K562 (cell line): ENCODE measurements around the gene OR2B2. TPM values are rescaled to one million over a fixed set of nuclear protein-coding genes. Genes with fewer than 3 reads are reported as not detected.

Experiments
- ERF ChIP-seq: fragments of 450-650 bp; formaldehyde crosslinking; IDR thresholded peaks from 2 replicates; pipeline ENCODE4 v1.4.0; 2020; ENCODE audit warnings: mild to moderate bottlenecking, mixed read lengths
- MTA1 ChIP-seq: fragments of 450-650 bp; IDR thresholded peaks from 2 replicates; pipeline ENCODE4 v1.6.1; 2017; ENCODE audit warnings: borderline replicate concordance
- NR3C1 ChIP-seq: sonication (generic); formaldehyde crosslinking; IDR thresholded peaks from 2 replicates; pipeline ENCODE4 v1.8.1; 2022; ENCODE audit warnings: missing genetic modification reagents
- SMAD1 ChIP-seq: fragments of 150-350 bp; IDR thresholded peaks from 2 replicates; pipeline ENCODE4 v1.6.1; 2014; ENCODE audit warnings: low read length, low read depth; ENCODE audit not compliant: partially characterized antibody
- TCF7 ChIP-seq: sonication (generic); IDR thresholded peaks from 2 replicates; pipeline ENCODE4 v1.6.1; 2016; ENCODE audit warnings: antibody characterized with exemption, borderline replicate concordance
- ZNF174 ChIP-seq: fragments of 250-450 bp; sonication (Bioruptor Pico); IDR thresholded peaks from 2 replicates; pipeline ENCODE4 v1.4.0; 2020; ENCODE audit warnings: mild to moderate bottlenecking
- ZNF212 ChIP-seq: fragments of 450-650 bp; formaldehyde crosslinking; IDR thresholded peaks from 2 replicates; pipeline ENCODE4 v1.4.0; 2020; ENCODE audit warnings: mild to moderate bottlenecking
- ZNF23 ChIP-seq: fragments of 250-450 bp; sonication (Bioruptor Pico); IDR thresholded peaks from 2 replicates; pipeline ENCODE4 v1.4.0; 2020; ENCODE audit warnings: mild to moderate bottlenecking
- ZNF766 ChIP-seq: fragments of 200-800 bp; sonication (Bioruptor generic); conservative IDR thresholded peaks from 2 replicates; pipeline ENCODE4 v1.6.1; 2016; ENCODE audit warnings: missing genetic modification characterization, missing compliant biosample characterization
- polyA plus RNA-seq, 8 experiments: library from polyadenylated mRNA; depleted of rRNA in 4 of 8; stranded (reverse) in 5 of 8; unstranded in 3 of 8; fragments of >200 nt; fragmentation: Nextera tagmentation in 2 of 8; fragmentation: Illumina TruSeq in 1 of 8; extraction: Ambion mirVana in 2 of 8; extraction: Trizol in 1 of 8; gene quantifications; 2 replicates each; pipeline versions ENCODE4 v1.2.1 to v1.2.3, GENCODE V29; 2011 to 2014; ENCODE audit warnings: inconsistent platforms in 1 of 8, missing spikeins in 1 of 8
- total RNA-seq, 7 experiments: library from RNA; depleted of rRNA in 6 of 7; stranded (reverse); fragments of >200 nt in 6 of 7; fragmentation: Illumina TruSeq in 2 of 7; extraction: Trizol in 2 of 7; gene quantifications; 2 replicates each; pipeline versions ENCODE4 v1.2.1 to v1.2.3, GENCODE V29; 2011 to 2021; ENCODE audit warnings: low replicate concordance in 1 of 7
- TF ChIP-seq, protein P1 (sequence below): fragments of 250-450 bp; sonication (Bioruptor Pico); IDR thresholded peaks from 2 replicates; pipeline ENCODE4 v1.4.0; 2020; ENCODE audit warnings: mild to moderate bottlenecking
- TF ChIP-seq, protein P2 (sequence below): fragments of 450-650 bp; IDR thresholded peaks from 2 replicates; pipeline ENCODE4 v1.6.1; 2016
- TF ChIP-seq, protein P3 (sequence below): fragments of 250-450 bp; sonication (Bioruptor Pico); IDR thresholded peaks from 2 replicates; pipeline ENCODE4 v1.4.0; 2020
- TF ChIP-seq, protein P4 (sequence below): fragments of 450-650 bp; IDR thresholded peaks from 2 replicates; pipeline ENCODE4 v1.6.1; 2016; ENCODE audit warnings: borderline replicate concordance
- TF ChIP-seq, protein P5 (sequence below): fragments of 250-450 bp; sonication (Bioruptor Pico); IDR thresholded peaks from 2 replicates; pipeline ENCODE4 v1.5.0; 2020; ENCODE audit warnings: mild to moderate bottlenecking, borderline replicate concordance

The OR2B2 gene
- total and polyA plus RNA-seq, 9 of the 15 experiments (the other 6 are each of a cell fraction or from before 2014, with no cell fraction given): 0.24 TPM; not detected in 8

DNA sequence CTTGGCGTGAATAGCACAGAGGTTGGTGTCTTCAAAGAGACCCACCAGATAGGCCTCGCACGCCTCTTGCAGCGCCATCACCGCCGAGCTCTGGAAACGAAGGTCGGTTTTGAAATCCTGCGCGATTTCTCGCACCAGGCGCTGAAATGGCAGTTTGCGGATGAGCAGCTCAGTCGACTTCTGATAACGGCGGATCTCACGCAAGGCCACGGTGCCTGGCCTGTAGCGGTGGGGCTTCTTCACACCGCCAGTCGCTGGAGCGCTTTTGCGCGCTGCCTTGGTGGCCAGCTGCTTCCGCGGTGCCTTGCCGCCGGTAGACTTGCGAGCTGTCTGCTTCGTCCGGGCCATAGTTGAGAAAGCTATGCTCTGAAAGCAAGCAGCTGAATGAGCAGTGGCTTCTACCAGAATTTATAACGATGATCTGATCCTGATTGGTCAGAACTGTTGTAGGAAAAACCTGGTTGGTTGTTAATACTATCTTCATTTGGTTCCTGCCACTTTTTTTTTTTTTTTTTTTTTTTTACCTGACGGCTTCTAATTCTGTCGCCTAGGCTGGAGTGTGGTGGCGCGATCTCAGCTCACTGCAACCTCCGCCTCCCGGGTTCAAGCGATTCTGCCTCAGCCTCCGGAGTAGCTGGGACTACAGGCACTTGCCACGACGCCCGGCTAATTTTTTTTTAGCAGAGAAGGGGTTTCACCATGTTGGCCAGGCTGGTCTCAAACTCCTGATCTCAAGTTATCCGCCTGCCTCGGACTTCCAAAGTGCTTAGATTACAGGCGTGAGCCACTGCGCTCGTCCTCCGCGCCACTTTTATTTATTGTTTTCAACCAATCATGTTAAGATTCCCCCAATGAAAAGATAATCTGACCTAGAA is 21.5 kb downstream of the OR2B2 start (continued):
- TF ChIP-seq, protein P1, sequence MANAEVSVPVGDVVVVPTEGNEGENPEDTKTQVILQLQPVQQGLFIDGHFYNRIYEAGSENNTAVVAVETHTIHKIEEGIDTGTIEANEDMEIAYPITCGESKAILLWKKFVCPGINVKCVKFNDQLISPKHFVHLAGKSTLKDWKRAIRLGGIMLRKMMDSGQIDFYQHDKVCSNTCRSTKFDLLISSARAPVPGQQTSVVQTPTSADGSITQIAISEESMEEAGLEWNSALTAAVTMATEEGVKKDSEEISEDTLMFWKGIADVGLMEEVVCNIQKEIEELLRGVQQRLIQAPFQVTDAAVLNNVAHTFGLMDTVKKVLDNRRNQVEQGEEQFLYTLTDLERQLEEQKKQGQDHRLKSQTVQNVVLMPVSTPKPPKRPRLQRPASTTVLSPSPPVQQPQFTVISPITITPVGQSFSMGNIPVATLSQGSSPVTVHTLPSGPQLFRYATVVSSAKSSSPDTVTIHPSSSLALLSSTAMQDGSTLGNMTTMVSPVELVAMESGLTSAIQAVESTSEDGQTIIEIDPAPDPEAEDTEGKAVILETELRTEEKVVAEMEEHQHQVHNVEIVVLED (CRISPR knock-in tag): no peak
- TF ChIP-seq, protein P2, sequence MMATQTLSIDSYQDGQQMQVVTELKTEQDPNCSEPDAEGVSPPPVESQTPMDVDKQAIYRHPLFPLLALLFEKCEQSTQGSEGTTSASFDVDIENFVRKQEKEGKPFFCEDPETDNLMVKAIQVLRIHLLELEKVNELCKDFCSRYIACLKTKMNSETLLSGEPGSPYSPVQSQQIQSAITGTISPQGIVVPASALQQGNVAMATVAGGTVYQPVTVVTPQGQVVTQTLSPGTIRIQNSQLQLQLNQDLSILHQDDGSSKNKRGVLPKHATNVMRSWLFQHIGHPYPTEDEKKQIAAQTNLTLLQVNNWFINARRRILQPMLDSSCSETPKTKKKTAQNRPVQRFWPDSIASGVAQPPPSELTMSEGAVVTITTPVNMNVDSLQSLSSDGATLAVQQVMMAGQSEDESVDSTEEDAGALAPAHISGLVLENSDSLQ: peak; percentile 43
- TF ChIP-seq, protein P3, sequence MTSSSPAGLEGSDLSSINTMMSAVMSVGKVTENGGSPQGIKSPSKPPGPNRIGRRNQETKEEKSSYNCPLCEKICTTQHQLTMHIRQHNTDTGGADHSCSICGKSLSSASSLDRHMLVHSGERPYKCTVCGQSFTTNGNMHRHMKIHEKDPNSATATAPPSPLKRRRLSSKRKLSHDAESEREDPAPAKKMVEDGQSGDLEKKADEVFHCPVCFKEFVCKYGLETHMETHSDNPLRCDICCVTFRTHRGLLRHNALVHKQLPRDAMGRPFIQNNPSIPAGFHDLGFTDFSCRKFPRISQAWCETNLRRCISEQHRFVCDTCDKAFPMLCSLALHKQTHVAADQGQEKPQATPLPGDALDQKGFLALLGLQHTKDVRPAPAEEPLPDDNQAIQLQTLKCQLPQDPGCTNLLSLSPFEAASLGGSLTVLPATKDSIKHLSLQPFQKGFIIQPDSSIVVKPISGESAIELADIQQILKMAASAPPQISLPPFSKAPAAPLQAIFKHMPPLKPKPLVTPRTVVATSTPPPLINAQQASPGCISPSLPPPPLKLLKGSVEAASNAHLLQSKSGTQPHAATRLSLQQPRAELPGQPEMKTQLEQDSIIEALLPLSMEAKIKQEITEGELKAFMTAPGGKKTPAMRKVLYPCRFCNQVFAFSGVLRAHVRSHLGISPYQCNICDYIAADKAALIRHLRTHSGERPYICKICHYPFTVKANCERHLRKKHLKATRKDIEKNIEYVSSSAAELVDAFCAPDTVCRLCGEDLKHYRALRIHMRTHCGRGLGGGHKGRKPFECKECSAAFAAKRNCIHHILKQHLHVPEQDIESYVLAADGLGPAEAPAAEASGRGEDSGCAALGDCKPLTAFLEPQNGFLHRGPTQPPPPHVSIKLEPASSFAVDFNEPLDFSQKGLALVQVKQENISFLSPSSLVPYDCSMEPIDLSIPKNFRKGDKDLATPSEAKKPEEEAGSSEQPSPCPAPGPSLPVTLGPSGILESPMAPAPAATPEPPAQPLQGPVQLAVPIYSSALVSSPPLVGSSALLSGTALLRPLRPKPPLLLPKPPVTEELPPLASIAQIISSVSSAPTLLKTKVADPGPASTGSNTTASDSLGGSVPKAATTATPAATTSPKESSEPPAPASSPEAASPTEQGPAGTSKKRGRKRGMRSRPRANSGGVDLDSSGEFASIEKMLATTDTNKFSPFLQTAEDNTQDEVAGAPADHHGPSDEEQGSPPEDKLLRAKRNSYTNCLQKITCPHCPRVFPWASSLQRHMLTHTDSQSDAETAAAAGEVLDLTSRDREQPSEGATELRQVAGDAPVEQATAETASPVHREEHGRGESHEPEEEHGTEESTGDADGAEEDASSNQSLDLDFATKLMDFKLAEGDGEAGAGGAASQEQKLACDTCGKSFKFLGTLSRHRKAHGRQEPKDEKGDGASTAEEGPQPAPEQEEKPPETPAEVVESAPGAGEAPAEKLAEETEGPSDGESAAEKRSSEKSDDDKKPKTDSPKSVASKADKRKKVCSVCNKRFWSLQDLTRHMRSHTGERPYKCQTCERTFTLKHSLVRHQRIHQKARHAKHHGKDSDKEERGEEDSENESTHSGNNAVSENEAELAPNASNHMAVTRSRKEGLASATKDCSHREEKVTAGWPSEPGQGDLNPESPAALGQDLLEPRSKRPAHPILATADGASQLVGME (CRISPR knock-in tag): no peak
- TF ChIP-seq ZNF174 (CRISPR knock-in tag) (no peak), MTA1 (0 out of 2 replicates have a peak, but pooled peaks have one; percentile 14), ERF (no peak), ZNF23 (CRISPR knock-in tag) (no peak), NR3C1 (CRISPR knock-in tag) (no peak), TCF7 (peak; percentile 46; the same call in 1 of the 2 replicates), ZNF212 (CRISPR knock-in tag) (no peak), SMAD1 (peak; percentile 88), ZNF766 (CRISPR knock-in tag) (peak; percentile 37; the same call in 1 of the 2 replicates)
- TF ChIP-seq, protein P4, sequence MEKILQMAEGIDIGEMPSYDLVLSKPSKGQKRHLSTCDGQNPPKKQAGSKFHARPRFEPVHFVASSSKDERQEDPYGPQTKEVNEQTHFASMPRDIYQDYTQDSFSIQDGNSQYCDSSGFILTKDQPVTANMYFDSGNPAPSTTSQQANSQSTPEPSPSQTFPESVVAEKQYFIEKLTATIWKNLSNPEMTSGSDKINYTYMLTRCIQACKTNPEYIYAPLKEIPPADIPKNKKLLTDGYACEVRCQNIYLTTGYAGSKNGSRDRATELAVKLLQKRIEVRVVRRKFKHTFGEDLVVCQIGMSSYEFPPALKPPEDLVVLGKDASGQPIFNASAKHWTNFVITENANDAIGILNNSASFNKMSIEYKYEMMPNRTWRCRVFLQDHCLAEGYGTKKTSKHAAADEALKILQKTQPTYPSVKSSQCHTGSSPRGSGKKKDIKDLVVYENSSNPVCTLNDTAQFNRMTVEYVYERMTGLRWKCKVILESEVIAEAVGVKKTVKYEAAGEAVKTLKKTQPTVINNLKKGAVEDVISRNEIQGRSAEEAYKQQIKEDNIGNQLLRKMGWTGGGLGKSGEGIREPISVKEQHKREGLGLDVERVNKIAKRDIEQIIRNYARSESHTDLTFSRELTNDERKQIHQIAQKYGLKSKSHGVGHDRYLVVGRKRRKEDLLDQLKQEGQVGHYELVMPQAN: peak; percentile 28; the same call in 1 of the 2 replicates
- TF ChIP-seq, protein P5, sequence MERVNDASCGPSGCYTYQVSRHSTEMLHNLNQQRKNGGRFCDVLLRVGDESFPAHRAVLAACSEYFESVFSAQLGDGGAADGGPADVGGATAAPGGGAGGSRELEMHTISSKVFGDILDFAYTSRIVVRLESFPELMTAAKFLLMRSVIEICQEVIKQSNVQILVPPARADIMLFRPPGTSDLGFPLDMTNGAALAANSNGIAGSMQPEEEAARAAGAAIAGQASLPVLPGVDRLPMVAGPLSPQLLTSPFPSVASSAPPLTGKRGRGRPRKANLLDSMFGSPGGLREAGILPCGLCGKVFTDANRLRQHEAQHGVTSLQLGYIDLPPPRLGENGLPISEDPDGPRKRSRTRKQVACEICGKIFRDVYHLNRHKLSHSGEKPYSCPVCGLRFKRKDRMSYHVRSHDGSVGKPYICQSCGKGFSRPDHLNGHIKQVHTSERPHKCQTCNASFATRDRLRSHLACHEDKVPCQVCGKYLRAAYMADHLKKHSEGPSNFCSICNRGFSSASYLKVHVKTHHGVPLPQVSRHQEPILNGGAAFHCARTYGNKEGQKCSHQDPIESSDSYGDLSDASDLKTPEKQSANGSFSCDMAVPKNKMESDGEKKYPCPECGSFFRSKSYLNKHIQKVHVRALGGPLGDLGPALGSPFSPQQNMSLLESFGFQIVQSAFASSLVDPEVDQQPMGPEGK: 0 out of 2 replicates have a peak, but pooled peaks have one; percentile 12
